GM19455 (cell line): ENCODE data around the gene CISD3.

Experiments used
- ATAC-seq: cut with Tn5 transposase; IDR thresholded peaks from one replicate; pipeline ENCODE4 v1.9.1; 2021; ENCODE audit not compliant: unreplicated experiment

Gene CISD3

DNA sequence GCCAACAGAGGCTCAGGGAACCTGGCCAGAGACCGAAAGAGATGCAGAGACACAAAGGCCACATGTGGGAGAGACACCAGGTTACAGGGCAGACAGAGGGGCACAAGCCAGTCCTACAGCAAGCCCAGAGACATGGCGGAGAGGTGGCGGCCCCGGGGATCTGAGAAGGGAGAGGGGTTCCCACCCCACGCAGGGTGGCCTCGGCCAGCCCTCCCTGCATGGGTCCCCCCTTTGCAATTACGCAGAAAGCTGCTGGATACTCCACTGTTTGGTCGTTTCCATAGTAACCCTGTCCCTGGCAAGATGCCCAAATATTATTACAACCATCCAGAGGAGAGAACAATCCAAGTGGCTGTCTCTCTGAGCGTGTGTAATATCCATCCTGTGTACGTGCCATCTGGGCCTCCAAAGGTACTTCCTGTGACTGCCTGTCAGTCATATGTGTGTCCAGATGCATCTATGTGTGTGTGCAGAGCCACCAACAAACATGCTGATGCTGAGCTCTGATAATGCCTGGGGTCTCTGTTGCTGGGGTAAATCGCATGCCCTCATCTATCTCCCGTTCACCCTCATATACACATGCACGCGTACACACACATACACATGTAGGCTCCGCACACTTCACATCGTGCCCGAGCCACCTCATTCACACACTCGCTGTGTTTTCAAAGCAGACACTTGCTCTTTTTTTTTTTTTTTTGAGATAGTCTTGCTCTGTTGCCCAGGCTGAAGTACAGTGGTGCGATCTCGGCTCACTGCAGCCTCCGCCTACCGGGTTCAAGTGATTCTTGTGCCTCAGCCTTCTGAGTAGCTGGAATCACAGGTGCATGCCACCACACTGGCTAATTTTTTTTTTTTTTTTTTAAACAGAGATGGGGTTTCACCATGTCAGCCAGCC, 12.5 kb downstream of the CISD3 start:
- ATAC-seq = no peak

GRCh38 chr17:38743556-38744171, 13.5 kb downstream of the CISD3 start:
- no peak for ATAC-seq

DNA sequence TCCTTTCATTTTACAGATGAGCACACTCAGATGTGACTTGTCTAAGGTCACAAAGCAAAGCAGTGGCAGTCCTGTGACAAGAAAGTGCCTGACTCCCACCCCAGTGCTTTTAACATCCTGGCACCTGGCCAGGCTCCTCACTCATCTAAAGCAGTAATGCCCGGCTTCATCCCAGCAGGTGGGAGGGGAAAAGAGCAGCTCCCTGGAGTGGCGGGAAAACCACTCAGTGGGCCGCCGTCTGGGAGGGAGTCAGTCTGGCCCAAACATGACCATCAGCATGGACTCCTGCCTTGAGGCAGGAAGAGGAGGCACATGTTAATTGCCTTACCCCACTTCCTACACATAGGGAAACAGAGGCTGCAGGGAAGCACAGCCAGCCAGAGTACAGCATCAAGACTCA, 15.4 kb downstream of the CISD3 start:
- no peak for ATAC-seq

DNA sequence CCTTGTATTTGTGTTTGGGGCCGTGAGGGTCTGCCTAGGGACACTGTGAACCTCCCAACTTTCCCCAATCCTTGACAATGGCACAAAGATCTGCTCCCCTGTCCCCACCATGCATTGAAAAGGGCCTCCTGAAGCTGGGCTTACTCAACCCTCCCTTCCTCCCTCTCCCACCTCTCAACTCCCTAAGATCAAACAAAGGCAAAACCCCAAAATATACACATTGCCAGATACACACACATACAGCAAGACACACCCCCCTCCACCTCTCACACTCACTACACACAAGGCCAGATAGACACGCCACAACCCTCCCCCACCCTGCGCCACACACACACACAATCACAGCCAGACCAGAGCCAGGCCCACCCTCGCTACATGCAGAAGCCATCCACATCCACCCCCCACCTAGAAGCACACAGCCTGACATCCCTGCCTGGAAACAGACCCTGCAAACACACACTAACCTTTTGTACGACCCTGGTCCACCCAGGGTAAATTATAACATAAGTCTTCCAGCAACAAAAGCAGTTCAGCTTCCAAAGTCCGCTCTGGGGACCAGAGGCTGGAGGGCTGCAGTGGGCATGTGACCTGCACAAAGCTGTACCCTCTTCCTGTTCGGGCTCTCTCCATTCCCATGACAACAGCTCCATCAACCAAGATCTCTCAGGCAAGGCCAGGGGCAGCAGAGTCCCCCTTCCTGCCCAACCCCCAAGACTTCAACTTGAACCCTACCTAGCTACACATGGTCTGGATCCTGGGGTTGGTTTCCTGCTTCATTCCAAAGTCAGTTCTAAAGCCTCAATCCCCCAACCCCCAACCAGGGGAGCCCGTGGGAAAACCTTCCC, 16.1 kb downstream of the CISD3 start:
- no peak for ATAC-seq

GRCh38 chr17:38746849-38747462, 16.8 kb downstream of the CISD3 start:
- ATAC-seq = no peak

DNA sequence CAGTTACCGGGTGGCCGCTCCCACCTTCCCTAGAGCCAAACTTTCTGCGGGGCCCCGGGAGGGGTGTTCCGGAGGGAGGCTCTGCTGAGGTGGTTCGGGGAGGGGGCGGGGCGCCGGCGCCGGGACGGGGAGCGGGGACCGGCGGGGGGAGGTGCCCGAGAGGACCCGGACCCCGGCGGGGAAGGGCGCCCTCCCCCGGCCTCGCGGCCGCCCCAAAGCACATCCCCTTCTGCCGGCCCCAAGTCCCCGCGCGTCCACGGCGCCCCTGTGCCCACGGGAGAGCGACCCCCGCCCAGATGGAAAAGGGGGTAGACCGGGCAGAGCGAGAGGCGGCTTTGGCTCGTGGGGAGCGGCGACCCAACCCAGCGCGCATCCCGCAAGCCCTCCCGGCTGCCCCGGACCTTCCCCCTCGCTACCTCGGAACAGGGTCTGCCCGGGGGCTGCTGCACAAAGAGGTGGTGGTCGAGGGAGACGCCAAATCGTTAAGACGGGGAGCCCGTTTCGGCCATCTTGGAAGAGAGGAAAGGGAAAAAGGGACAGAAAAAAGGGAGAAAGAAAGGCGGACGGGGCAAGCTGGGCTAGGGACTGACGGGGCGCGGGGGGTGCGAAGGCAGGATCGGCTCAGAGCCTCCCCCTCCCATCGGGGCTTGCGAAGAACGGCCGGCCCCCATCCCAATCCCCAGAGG, 17.5 kb downstream of the CISD3 start:
- no peak for ATAC-seq

GRCh38 chr17:38748149-38748891, 18.2 kb downstream of the CISD3 start, which contains the start of gene PCGF2:
Gene PCGF2 (minus strand): TSS chr17:38748336. CDS start chr17:38740402, 7,934 bp downstream.
- no peak for ATAC-seq

DNA sequence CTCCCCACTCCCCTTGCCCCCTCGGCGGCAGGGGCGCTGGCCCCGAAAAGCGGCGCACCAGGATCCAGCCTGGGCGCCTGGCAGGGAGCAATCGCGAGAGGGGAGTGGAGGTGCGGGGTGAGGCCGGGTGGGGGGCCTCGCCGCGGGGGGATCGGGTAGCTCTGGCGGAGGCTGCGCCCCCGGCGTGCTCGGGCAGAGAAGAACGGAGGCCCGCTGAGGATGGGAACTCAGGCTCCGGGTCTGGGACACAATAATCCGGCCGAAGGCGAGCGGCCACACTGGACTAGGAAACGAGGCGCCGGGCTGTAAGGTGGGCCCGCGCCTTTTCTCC, 18.7 kb downstream of the CISD3 start:
- ATAC-seq = no peak

- no peak for ATAC-seq
These were observed 19.3 kb downstream of the CISD3 start for GRCh38 chr17:38749223-38750043.

DNA sequence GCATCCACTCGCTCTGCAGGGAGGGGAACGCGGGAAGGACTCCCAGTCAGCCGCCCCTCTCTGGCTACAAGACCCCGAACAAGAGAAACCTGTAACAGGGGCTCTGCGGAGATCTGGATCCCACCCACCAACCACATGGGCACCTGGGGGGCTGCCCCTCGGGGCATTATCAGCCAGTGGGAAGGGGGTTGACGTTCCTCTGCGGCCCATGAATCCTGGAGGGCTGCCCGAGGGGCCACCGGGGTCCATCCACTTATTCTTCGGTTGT, 19.8 kb downstream of the CISD3 start:
- no peak for ATAC-seq

DNA sequence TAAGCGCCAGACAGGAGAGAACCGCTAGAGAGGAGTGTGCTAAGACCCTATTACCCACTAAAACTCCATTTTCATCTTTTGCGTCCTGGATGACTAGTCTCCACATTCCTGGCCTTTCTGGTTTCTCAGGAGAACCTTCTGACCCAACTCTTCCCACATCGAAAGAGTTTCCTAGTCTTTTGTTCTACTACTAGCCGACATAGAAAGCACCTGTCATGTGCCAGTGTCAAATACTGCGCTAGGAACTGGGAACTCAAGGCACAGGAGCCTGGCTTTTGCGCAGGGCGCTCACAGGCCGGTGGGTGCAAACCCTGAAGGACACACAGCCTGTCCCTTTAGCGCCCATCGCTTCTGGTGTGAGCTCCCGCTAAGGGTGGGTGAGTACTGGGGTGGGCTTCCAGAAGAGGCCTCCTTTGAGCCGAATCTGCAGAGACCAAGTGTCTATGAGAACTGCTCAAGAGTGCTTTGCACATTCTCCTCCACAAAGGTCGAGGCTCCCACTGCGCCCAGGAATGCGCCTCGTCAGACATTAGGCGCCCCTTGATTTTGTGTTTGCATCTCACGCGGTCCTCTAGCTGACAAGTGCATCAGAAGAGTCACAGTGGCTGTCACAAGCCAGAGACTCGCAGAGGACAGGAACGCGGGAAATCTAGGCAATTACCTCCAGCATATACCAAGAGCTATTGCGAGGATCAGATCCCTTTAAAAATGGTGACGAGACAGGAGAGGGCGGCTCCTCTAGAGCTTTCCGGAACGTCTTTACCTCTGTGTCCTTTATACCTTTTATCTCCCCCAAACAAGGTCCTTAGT, 20.4 kb downstream of the CISD3 start:
- no peak for ATAC-seq

DNA sequence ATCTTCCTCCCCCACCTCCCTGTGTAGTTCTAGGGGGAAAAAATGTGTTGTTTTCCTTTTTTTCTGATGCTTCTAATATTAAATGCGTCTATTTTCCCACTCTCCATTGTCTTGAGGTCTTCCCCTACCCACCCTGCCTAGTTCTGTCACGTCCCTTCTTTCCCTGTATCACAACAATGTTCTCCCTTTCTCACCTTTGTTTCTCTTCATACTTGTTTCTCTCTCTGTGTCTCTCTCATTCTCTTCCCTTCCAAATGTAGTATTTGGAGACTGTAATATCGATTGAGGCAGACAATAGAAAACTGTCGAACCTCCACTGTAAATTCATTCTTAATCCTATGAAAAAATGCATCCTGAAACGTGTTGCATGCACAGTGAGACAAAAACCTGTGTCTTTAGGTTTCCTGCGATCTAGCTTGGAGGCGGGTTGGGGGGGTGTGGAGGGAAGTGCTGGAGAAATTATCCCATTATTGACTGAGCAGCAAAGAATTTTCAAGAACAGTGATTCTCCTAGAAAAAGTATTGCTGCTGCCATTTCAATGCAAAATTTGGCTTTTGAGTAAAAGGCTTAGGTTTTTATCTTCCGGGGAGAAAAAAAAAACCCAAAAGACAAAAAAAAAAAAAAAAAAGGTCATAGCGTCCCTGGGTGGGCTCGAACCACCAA, 21.1 kb downstream of the CISD3 start:
- no peak for ATAC-seq

- peak; percentile 14 for ATAC-seq
These were observed 21.7 kb downstream of the CISD3 start for GRCh38 chr17:38751808-38752307.

- ATAC-seq = peak; percentile 83
These were observed 22.3 kb downstream of the CISD3 start, which contains the start of gene PSMB3 for GRCh38 chr17:38752308-38753070. Gene PSMB3 (plus strand): TSS chr17:38752741. CDS start chr17:38752827, 86 bp downstream.

DNA sequence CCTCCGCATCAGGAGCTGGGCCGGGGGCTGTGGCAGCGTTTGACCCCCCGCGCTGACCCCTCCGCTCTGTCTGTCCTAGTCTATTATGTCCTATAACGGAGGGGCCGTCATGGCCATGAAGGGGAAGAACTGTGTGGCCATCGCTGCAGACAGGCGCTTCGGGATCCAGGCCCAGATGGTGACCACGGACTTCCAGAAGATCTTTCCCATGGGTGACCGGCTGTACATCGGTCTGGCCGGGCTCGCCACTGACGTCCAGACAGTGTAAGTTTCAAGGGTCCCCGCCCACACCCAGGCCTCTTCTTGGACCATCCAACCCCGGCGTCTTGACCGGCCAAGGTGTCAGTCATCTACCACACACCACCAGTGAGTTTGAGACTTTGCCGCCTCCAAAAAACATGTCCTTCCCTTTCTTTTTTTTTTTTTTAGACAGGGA, 22.9 kb downstream of the CISD3 start:
- ATAC-seq = no peak

- no peak for ATAC-seq
These were observed 31.5 kb downstream of the CISD3 start for GRCh38 chr17:38761612-38762011.

- ATAC-seq = no peak
These were observed 32.1 kb downstream of the CISD3 start for GRCh38 chr17:38762231-38762630.
